GM10847 (cell line): ENCODE results near the gene BEST1.

Source experiments
- POLR2A ChIP-seq: IDR thresholded peaks from 2 replicates; pipeline ENCODE4 v1.6.1; 2011; ENCODE audit not compliant: insufficient read length; ENCODE audit errors: extremely low read depth

BEST1 gene

DNA sequence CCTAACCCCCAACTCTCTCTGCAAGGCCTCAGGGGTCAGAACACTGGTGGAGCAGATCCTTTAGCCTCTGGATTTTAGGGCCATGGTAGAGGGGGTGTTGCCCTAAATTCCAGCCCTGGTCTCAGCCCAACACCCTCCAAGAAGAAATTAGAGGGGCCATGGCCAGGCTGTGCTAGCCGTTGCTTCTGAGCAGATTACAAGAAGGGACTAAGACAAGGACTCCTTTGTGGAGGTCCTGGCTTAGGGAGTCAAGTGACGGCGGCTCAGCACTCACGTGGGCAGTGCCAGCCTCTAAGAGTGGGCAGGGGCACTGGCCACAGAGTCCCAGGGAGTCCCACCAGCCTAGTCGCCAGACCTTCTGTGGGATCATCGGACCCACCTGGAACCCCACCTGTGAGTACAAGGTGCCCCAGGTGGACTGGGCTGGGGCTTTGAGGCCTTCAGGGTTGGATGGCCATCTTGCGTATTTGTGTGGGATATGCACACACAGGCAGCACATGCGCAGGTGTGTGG is at the start of gene BEST1:
Gene BEST1 (plus strand): TSS at position 317 of the 513 bp plus-strand sequence. CDS start 1,456 bp downstream, outside the sequence.
- no peak for TF ChIP-seq POLR2A

- TF ChIP-seq POLR2A: no peak
Observed at GRCh38 chr11:61901397-61901796, 48.8 kb upstream of the BEST1 start.

- no peak for TF ChIP-seq POLR2A
Observed at GRCh38 chr11:61902313-61902712, 47.8 kb upstream of the BEST1 start.

GRCh38 chr11:61903845-61904244 is 46.3 kb upstream of the BEST1 start:
- no peak for TF ChIP-seq POLR2A

GRCh38 chr11:61904539-61905048 is 45.6 kb upstream of the BEST1 start:
- no peak for TF ChIP-seq POLR2A

- TF ChIP-seq POLR2A: no peak
Observed at GRCh38 chr11:61905067-61905696, 45.0 kb upstream of the BEST1 start.

- TF ChIP-seq POLR2A: no peak
Observed at GRCh38 chr11:61905801-61906521, 44.2 kb upstream of the BEST1 start.

DNA sequence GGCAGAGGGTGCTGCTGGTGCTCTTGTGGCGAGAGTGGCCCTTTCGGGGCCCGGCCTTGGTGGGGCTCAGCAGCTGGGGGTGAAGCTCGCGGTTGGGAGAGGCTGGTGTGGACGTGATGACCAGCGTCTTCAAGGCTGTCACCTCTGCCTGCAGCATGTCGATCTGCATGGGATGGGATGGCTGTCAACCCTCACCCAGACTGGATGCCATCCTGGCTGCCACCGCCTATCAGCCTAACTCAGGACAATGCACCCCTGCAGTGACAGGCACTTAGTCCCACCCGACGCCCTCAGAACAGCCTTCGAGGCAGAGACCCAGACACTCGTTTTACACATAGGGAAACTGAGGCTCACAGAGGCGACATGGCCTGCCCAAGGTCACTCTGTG is 43.6 kb upstream of the BEST1 start:
- TF ChIP-seq POLR2A: no peak

DNA sequence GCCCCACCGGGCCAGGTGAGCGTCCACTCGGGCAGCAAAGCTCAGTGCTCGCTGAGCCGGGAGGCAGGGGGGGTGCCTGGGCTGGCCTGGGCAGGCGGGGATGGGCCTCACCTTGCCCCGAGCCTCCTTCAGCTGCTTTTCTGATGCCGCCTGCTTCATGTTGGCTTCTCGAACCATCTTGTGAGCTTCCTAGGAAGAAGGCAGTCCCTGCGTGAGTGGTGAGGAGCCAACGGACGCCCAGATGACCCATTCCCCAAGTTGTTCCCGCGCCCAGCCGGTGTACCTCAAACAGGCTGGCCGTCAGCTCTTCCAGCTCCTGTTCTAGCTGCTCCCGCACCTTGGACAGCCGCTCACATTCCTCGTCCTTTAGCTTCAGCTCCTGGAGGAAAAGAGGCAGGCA is 42.9 kb upstream of the BEST1 start:
- TF ChIP-seq POLR2A: no peak

DNA sequence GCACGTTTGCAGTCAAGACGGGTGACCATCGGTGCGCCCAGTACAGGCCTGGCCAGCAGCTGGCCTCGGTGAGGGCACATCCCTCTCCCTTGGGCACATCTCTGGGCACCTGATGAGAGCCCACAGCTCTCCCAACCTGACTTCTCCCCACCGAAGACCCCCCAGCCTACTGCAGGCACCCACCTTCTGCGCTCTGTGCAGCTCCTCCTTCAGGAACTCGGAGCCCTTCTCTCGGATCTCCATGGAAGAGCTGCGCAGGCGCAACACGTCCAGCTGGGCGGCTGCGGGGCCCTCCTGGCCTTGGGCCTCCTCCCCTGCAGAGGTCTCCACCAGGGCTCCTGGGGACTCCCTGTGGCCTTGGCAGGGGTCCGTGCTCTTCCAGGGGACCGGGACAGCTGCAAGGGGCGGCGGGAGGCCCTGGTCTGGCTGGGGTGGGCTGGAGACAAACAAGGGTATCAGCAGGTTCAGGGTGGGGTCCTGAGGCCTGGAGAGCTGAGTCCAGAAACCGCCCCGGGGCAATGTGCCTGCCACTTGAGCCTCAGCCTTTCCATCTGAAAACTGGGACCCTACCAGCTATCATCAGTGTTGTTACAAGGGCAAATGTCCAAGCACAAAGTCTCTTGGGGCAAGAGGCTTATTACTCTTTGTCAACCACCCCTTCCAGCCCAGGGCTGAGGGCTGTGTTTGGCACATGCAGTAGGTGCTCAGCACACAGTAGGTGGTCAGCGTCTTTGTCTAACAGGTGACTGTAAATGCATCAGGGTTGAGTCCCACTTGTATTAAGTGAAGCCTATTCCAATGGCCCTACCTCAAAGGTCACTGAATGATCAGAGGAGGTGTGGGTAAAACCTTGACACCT is 42.1 kb upstream of the BEST1 start:
- no peak for TF ChIP-seq POLR2A

- no peak for TF ChIP-seq POLR2A
Observed at GRCh38 chr11:61908730-61909316, 41.3 kb upstream of the BEST1 start.

DNA sequence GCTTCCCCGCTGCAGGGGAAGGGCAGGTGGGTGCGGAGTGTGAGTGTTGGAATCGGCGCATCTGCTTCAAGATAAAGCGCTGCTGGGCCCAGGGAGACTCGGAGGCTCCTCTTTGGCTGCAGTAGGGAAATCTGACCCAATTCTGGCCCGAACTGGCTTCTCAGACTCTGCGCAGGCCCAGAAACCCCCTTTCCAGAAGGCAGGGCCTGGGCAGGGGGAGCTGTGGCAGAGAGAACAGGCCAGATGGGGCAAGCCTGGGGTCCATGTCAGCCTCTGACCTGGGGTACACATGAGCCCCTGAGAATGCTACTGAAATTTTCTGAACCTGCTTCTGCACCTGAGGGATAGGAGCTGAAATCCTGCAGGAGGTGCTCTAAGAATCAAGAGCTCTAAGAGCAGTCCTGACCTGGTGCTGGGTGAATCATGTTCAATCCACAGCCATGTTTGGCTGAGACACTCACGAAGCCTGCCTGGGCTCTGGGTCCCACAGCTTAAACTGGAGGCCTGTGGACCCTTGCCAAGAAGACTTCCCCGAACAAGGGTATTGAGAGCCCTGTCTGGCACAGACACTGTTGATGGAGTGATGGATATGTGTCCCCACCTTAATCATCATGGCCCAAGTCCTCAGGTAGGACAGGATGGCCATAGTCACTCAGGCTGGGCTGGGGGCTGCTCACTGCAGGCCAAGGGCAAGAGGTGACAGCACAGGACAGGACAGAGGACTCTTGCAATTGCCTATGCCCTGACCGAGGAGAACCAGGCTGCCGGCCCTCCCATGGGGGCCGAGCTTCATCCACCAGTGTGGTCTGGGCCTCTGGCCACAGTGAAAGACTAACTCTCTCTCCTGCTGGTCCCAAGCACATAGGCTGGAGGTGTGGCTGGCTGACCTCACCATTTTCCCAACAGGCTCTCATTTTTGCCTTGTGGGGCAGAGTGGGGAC is 39.7 kb upstream of the BEST1 start:
- TF ChIP-seq POLR2A: no peak

DNA sequence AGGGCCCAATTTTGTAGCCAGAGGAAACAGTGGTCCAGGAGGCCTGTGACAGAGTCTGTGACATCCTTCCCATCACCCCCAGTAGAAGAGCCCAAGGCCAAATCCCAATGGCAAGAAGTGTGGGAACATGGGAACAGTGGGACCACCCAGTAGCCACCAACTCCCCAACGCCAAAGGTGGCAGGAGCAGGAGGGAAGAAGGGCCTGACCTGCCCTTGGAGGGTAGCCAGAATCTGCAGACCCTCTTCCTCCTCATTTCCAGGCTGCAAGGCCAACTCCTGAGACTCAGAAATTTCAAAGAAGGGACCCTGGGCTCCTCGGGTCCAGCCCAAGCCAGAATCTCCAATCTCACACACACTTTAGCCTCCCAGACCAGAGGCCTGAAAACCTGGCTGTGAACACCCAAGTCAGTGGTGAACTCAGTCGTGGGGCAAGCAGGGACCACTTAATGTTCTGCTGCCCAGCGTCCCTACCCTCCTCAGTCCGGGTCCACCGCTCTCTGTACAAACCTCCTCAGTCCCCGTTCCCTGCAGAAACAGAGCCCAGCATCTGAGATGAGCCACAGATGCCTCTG is 38.9 kb upstream of the BEST1 start:
- no peak for TF ChIP-seq POLR2A
